HG03354 (cell line): Measurements from ENCODE around the gene NEURL3.
"Not testable (repeated sequence)": the region's sequence is repeated elsewhere in the genome, so short reads cannot be mapped to it uniquely, and the experiment has no call there.

ENCODE experiments used
- ATAC-seq: cut with Tn5 transposase; IDR thresholded peaks from one replicate; pipeline ENCODE4 v1.9.1; 2021; ENCODE audit warnings: mild to moderate bottlenecking; ENCODE audit not compliant: unreplicated experiment, poor library complexity, severe bottlenecking

Gene NEURL3

GRCh38 chr2:96505231-96505889 is at the start of gene NEURL3:
NEURL3 (minus strand) TSS chr2:96505357; CDS start chr2:96505286, 71 bp downstream.
- no peak for ATAC-seq

GRCh38 chr2:96554293-96555145 is 49.4 kb upstream of the NEURL3 start:
- peak; percentile 61 for ATAC-seq

- not testable (repeated sequence) for ATAC-seq
Measured at GRCh38 chr2:96553957-96554292, 48.8 kb upstream of the NEURL3 start.

GRCh38 chr2:96553176-96553956 is 48.2 kb upstream of the NEURL3 start:
- no peak for ATAC-seq

GRCh38 chr2:96552315-96553175 is 47.4 kb upstream of the NEURL3 start:
- ATAC-seq = no peak

- no peak for ATAC-seq
Measured at GRCh38 chr2:96551605-96552314, 46.6 kb upstream of the NEURL3 start.

- ATAC-seq = no peak
Measured at GRCh38 chr2:96550787-96551604, 45.8 kb upstream of the NEURL3 start.

GRCh38 chr2:96549967-96550786 is 45.0 kb upstream of the NEURL3 start:
- ATAC-seq = no peak

- no peak for ATAC-seq
Measured at GRCh38 chr2:96549466-96549785, 44.3 kb upstream of the NEURL3 start.

GRCh38 chr2:96548558-96549465 is 43.7 kb upstream of the NEURL3 start:
- ATAC-seq = no peak

- ATAC-seq = no peak
Measured at GRCh38 chr2:96547731-96548171, 42.6 kb upstream of the NEURL3 start.

GRCh38 chr2:96547203-96547641 is 42.1 kb upstream of the NEURL3 start:
- no peak for ATAC-seq

GRCh38 chr2:96546797-96547196 is 41.6 kb upstream of the NEURL3 start:
- ATAC-seq = no peak

GRCh38 chr2:96546321-96546720 is 41.2 kb upstream of the NEURL3 start:
- no peak for ATAC-seq

- ATAC-seq = no peak
Measured at GRCh38 chr2:96542357-96542977, 37.3 kb upstream of the NEURL3 start.
